Sigmoid colon (tissue), 3 donors: ENCODE results near the gene HACD3.

Source experiments
- CTCF ChIP-seq, 4 experiments: fragments of 450-650 bp in 3 of 4; fragments of 200-600 bp in 1 of 4; IDR thresholded peaks; one replicate each; pipeline ENCODE4 v1.5.1; 2016 to 2019; ENCODE audit warnings: antibody characterized with exemption in 4 of 4, mild to moderate bottlenecking in 3 of 4, moderate library complexity in 2 of 4
- POLR2A ChIP-seq, 2 donors: fragments of 450-650 bp; IDR thresholded peaks; one replicate each; pipeline ENCODE4 v1.6.1; 2016; ENCODE audit warnings: antibody characterized with exemption in 2 of 2, mild to moderate bottlenecking in 2 of 2, moderate library complexity in 2 of 2

GRCh38 chr15:65569728-65570127 is 39.5 kb downstream of the HACD3 start:
- TF ChIP-seq CTCF (IDR thresholded peaks at IDR 0.05) (no peak), POLR2A (IDR thresholded peaks at IDR 0.05) (no peak)
